HepG2 (cell line): ENCODE results near the gene S100A13. TPM values are rescaled to one million over a fixed set of nuclear protein-coding genes. Genes with fewer than 3 reads are reported as not detected.

Source experiments
- ELF1 ChIP-seq: sonication (generic); formaldehyde crosslinking; IDR thresholded peaks from 2 replicates; pipeline ENCODE4 v1.4.0; 2020; ENCODE audit warnings: missing genetic modification reagents
- KLF15 ChIP-seq: sonication (generic); formaldehyde crosslinking; IDR thresholded peaks from 2 replicates; pipeline ENCODE4 v1.8.1; 2023; ENCODE audit warnings: borderline replicate concordance, mild to moderate bottlenecking, inconsistent platforms, missing genetic modification reagents, mixed read lengths
- NRL ChIP-seq: sonication (generic); formaldehyde crosslinking; IDR thresholded peaks from 2 replicates; pipeline ENCODE4 v1.5.0; 2020; ENCODE audit warnings: missing genetic modification reagents, mild to moderate bottlenecking, moderate library complexity, borderline replicate concordance
- RFX3 ChIP-seq: IDR thresholded peaks from 2 replicates; pipeline ENCODE4 v1.6.1; 2016; ENCODE audit warnings: missing biosample characterization, missing genetic modification reagents
- ZFP82 ChIP-seq: sonication (generic); formaldehyde crosslinking; IDR thresholded peaks from 2 replicates; pipeline ENCODE4 v1.5.1; 2020; ENCODE audit warnings: mild to moderate bottlenecking, missing genetic modification reagents, borderline replicate concordance
- ZMYM4 ChIP-seq: sonication (generic); formaldehyde crosslinking; IDR thresholded peaks from 2 replicates; pipeline ENCODE4 v1.8.1; 2023; ENCODE audit warnings: mild to moderate bottlenecking, missing genetic modification reagents
- ZNF121 ChIP-seq: sonication (generic); formaldehyde crosslinking; IDR thresholded peaks from 2 replicates; pipeline ENCODE4 v1.5.0; 2020; ENCODE audit warnings: mild to moderate bottlenecking, missing genetic modification reagents
- ZNF3 ChIP-seq: IDR thresholded peaks from 2 replicates; pipeline ENCODE4 v1.7.0; 2017; ENCODE audit warnings: inconsistent platforms
- ZNF558 ChIP-seq: sonication (generic); formaldehyde crosslinking; IDR thresholded peaks from 2 replicates; pipeline ENCODE4 v1.9.0; 2022; ENCODE audit warnings: mild to moderate bottlenecking, missing genetic modification reagents, borderline replicate concordance
- polyA plus RNA-seq, 8 experiments: library from polyadenylated mRNA; depleted of rRNA in 3 of 8; stranded (reverse) in 7 of 8; unstranded in 1 of 8; fragments of >200 nt; fragmentation: Illumina TruSeq in 4 of 8; extraction: Trizol in 4 of 8; gene quantifications; 2 replicates each; pipeline versions ENCODE4 v1.2.1 to v1.2.3, GENCODE V29; 2011 to 2016; ENCODE audit warnings: low read depth in 4 of 8, missing spikeins in 1 of 8, mixed read lengths in 1 of 8; ENCODE audit not compliant: insufficient read depth in 1 of 8
- total RNA-seq, 5 experiments: library from RNA; depleted of rRNA; stranded (reverse); fragments of >200 nt; fragmentation: Illumina TruSeq; extraction: Trizol; gene quantifications; 2 replicates each; pipeline ENCODE4 v1.2.3, GENCODE V29; 2016; ENCODE audit warnings: low read depth in 1 of 5
- TF ChIP-seq, protein P1 (sequence below): sonication (generic); formaldehyde crosslinking; IDR thresholded peaks from 2 replicates; pipeline ENCODE4 v1.4.0; 2020; ENCODE audit warnings: missing genetic modification reagents
- TF ChIP-seq, protein P2 (sequence below): sonication (generic); formaldehyde crosslinking; IDR thresholded peaks from 2 replicates; pipeline ENCODE4 v1.5.1; 2020; ENCODE audit warnings: mild to moderate bottlenecking, moderate library complexity, missing genetic modification reagents
- TF ChIP-seq, protein P3 (sequence below): sonication (generic); formaldehyde crosslinking; IDR thresholded peaks from 2 replicates; pipeline ENCODE4 v1.5.0; 2020; ENCODE audit warnings: mild to moderate bottlenecking, missing genetic modification reagents, borderline replicate concordance
- TF ChIP-seq, protein P4 (sequence below): sonication (generic); formaldehyde crosslinking; IDR thresholded peaks from 2 replicates; pipeline ENCODE4 v1.8.1; 2023; ENCODE audit warnings: mild to moderate bottlenecking, missing genetic modification reagents
- TF ChIP-seq, protein P5 (sequence below): sonication (generic); formaldehyde crosslinking; IDR thresholded peaks from 2 replicates; pipeline ENCODE4 v1.5.0; 2020; ENCODE audit warnings: mild to moderate bottlenecking, missing genetic modification reagents
- TF ChIP-seq, protein P6 (sequence below): sonication (generic); formaldehyde crosslinking; conservative IDR thresholded peaks from 2 replicates; pipeline ENCODE4 v1.4.0; 2020; ENCODE audit warnings: missing genetic modification reagents

S100A13 gene
- total and polyA plus RNA-seq, 2 of the 13 experiments (the other 11 are each of a cell fraction or from before 2014, with no cell fraction given) = 89.5 to 172 TPM

DNA sequence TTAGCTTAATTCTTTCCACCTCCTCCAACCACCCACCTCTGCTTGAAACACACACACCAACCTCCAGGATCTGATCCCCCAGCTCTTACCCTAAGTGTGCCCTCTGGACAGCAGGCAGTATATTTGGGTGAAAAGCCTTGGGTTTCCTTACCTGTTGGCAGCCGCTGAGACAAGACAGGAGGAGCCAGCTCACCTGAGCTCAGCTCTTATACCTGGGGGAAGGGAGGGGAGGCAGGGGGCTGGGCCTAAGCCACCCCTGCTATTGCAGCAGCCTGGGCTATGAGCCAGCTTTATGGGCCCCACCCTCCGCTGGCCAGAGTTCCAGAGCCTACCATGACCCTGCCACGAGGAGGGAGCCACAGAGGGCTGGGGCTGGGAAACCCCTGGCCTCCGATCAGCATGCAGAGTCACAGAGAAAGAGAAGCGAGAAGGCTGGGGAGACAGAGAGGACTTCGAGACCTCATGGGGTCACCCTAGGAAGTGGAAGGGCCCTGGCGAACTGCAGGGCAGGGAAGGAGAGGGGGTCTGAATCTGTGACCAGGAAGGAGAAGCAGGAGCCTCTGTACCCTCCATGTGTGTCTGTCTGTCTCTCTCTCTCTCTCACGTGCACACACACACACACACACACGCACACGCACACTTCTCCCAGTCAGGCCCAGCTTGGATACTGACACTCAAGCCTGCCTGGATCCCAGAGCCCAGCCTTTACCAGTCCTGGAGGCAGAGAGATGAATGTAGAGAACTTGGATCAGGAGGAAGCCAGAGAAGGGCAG is 11.0 kb downstream of the S100A13 start, which contains the start of gene S100A14 (continued):
- TF ChIP-seq ZNF121 (0 out of 2 replicates have a peak, but pooled peaks have one; percentile 21), ZFP82 (CRISPR knock-in tag) (no peak), ZNF558 (no peak), ELF1 (no peak), RFX3 (no peak), KLF15 (CRISPR knock-in tag) (no peak), ZMYM4 (CRISPR knock-in tag) (0 out of 2 replicates have a peak, but pooled peaks have one; percentile 36), NRL (CRISPR knock-in tag) (0 out of 2 replicates have a peak, but pooled peaks have one; percentile 49), ZNF3 (CRISPR knock-in tag) (no peak)
- TF ChIP-seq, protein P1, sequence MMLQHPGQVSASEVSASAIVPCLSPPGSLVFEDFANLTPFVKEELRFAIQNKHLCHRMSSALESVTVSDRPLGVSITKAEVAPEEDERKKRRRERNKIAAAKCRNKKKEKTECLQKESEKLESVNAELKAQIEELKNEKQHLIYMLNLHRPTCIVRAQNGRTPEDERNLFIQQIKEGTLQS (CRISPR knock-in tag) = no peak
- TF ChIP-seq, protein P2, sequence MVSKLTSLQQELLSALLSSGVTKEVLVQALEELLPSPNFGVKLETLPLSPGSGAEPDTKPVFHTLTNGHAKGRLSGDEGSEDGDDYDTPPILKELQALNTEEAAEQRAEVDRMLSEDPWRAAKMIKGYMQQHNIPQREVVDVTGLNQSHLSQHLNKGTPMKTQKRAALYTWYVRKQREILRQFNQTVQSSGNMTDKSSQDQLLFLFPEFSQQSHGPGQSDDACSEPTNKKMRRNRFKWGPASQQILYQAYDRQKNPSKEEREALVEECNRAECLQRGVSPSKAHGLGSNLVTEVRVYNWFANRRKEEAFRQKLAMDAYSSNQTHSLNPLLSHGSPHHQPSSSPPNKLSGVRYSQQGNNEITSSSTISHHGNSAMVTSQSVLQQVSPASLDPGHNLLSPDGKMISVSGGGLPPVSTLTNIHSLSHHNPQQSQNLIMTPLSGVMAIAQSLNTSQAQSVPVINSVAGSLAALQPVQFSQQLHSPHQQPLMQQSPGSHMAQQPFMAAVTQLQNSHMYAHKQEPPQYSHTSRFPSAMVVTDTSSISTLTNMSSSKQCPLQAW (CRISPR knock-in tag) = 0 out of 2 replicates have a peak, but pooled peaks have one; percentile 55
- TF ChIP-seq, protein P3, sequence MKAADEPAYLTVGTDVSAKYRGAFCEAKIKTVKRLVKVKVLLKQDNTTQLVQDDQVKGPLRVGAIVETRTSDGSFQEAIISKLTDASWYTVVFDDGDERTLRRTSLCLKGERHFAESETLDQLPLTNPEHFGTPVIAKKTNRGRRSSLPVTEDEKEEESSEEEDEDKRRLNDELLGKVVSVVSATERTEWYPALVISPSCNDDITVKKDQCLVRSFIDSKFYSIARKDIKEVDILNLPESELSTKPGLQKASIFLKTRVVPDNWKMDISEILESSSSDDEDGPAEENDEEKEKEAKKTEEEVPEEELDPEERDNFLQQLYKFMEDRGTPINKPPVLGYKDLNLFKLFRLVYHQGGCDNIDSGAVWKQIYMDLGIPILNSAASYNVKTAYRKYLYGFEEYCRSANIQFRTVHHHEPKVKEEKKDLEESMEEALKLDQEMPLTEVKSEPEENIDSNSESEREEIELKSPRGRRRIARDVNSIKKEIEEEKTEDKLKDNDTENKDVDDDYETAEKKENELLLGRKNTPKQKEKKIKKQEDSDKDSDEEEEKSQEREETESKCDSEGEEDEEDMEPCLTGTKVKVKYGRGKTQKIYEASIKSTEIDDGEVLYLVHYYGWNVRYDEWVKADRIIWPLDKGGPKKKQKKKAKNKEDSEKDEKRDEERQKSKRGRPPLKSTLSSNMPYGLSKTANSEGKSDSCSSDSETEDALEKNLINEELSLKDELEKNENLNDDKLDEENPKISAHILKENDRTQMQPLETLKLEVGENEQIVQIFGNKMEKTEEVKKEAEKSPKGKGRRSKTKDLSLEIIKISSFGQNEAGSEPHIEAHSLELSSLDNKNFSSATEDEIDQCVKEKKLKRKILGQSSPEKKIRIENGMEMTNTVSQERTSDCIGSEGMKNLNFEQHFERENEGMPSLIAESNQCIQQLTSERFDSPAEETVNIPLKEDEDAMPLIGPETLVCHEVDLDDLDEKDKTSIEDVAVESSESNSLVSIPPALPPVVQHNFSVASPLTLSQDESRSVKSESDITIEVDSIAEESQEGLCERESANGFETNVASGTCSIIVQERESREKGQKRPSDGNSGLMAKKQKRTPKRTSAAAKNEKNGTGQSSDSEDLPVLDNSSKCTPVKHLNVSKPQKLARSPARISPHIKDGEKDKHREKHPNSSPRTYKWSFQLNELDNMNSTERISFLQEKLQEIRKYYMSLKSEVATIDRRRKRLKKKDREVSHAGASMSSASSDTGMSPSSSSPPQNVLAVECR (CRISPR knock-in tag) = peak; percentile 27; the same call in 1 of the 2 replicates
- TF ChIP-seq, protein P4, sequence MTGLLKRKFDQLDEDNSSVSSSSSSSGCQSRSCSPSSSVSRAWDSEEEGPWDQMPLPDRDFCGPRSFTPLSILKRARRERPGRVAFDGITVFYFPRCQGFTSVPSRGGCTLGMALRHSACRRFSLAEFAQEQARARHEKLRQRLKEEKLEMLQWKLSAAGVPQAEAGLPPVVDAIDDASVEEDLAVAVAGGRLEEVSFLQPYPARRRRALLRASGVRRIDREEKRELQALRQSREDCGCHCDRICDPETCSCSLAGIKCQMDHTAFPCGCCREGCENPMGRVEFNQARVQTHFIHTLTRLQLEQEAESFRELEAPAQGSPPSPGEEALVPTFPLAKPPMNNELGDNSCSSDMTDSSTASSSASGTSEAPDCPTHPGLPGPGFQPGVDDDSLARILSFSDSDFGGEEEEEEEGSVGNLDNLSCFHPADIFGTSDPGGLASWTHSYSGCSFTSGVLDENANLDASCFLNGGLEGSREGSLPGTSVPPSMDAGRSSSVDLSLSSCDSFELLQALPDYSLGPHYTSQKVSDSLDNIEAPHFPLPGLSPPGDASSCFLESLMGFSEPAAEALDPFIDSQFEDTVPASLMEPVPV (CRISPR knock-in tag) = no peak
- TF ChIP-seq, protein P5, sequence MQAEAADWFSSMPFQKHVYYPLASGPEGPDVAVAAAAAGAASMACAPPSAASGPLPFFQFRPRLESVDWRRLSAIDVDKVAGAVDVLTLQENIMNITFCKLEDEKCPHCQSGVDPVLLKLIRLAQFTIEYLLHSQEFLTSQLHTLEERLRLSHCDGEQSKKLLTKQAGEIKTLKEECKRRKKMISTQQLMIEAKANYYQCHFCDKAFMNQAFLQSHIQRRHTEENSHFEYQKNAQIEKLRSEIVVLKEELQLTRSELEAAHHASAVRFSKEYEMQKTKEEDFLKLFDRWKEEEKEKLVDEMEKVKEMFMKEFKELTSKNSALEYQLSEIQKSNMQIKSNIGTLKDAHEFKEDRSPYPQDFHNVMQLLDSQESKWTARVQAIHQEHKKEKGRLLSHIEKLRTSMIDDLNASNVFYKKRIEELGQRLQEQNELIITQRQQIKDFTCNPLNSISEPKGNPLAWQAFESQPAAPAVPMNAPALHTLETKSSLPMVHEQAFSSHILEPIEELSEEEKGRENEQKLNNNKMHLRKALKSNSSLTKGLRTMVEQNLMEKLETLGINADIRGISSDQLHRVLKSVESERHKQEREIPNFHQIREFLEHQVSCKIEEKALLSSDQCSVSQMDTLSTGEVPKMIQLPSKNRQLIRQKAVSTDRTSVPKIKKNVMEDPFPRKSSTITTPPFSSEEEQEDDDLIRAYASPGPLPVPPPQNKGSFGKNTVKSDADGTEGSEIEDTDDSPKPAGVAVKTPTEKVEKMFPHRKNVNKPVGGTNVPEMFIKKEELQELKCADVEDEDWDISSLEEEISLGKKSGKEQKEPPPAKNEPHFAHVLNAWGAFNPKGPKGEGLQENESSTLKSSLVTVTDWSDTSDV (CRISPR knock-in tag) = 0 out of 2 replicates have a peak, but pooled peaks have one; percentile 54
- TF ChIP-seq, protein P6, sequence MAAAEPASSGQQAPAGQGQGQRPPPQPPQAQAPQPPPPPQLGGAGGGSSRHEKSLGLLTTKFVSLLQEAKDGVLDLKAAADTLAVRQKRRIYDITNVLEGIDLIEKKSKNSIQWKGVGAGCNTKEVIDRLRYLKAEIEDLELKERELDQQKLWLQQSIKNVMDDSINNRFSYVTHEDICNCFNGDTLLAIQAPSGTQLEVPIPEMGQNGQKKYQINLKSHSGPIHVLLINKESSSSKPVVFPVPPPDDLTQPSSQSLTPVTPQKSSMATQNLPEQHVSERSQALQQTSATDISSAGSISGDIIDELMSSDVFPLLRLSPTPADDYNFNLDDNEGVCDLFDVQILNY (CRISPR knock-in tag) = no peak
